NCI-H524 treated with DMSO at 0.1 percent for 48 hours (cell line): ENCODE results near the gene TSPAN9.

Experiments used
- DNase-seq: peaks from one replicate; lab custom pipeline; 2025; lab: John Stamatoyannopoulos, UW

Gene TSPAN9

DNA sequence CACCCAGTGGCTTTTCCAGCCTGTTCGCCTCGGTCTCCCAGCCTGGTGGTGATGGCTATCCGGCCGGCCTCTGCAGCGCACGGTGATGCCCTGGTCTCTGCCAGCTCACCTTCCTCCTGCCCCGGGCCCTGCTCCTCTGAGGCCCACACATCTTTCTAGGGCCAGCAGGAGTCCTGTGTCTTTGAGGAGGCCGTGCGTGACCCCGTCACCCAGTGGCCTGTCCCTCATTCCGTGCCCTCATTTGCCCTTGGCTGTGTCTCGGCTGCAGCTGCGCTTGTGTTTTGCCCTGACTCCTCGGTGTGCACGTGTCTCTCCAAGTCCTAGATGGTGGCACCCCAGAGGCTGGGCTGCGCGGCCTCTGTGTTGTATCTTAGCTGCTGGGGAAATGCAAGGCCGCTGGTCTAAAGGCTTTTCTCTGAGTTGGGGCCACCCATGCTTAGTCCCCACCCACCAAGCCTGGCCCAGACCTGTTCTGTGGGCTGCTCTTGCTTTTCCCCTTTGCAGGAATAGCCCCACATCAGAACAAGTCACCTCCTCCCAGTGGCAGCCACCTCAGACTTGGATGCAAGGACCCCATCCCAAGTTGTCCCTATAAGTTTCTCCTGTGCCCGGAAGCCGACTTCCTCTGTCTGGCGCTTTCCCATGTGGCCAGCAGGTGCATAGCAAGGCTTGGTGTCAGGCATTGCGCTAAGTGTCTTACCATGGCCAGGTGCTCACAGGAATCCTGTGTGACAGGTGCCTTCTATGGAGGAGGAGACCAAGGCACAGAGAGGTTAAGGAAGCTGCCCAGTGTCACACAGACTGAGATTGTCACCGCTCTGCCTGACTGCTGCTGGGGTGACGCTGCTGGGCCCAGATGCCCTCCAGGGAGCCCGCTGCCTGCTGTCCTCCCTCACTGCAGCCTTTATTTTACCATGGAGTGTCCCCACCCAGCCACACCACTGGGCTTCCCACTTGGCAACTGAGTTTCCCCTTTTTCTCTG lies 64.5 kb downstream of the TSPAN9 start:
- no peak for DNase-seq

DNA sequence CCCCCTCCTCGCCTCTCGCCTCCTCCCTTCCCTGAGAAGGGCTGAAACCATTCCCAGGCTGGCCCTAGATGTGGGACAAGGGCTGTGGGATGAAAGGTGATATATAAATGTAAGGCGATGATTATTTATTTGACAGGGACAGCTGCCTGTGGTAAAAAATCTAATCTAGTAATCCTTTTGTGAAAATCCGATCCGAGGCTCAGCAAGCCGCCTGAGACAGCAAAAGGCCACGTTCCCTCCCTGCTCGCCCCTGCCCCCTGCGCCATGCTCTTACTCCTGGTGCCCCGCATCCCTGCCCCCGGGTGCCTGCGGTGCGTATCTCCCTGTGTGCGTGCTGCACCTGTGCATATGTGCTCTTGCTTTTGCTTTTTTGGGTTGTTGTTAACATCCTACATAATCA lies 65.2 kb downstream of the TSPAN9 start:
- no peak for DNase-seq

DNA sequence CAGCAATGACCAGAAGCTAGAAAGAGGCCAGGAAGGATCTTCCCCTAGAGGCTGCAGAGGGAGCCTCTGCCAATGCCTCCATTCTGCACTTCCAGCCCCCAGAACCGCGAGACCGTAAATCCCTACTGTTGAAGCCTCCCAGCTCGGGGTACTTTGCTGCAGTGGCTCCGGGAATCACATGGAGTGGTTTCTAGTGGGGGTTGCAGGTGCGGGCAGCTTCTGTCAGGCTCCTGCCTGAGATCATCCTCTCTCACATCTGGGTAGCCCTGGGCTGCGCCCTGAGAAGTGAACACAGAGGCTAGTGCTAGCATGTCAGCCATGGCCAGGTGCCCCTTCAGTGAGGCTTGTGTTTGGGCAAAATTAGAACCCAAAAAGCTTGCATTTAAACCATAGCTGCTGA lies 67.3 kb downstream of the TSPAN9 start:
- DNase-seq = no peak

DNA sequence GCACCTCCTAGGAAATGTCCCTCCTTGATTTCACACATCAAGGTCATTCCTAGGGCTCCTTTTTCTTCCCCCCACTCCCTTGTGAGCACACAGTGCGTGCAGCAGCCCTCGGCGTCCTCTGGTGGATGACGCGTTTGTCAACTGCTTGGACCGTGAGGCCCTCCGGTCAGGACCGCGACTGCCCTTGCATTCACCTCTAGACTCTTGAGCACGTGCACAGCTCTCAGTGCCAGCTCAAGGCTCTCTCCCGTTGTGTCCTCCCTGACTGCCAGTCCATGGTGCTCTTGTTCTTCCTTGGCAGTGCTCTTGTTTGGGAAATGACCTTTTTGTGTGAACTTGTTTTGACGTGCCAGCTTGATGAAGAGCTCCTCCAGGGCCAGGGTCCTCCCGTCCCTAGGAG lies 67.9 kb downstream of the TSPAN9 start:
- no peak for DNase-seq

DNA sequence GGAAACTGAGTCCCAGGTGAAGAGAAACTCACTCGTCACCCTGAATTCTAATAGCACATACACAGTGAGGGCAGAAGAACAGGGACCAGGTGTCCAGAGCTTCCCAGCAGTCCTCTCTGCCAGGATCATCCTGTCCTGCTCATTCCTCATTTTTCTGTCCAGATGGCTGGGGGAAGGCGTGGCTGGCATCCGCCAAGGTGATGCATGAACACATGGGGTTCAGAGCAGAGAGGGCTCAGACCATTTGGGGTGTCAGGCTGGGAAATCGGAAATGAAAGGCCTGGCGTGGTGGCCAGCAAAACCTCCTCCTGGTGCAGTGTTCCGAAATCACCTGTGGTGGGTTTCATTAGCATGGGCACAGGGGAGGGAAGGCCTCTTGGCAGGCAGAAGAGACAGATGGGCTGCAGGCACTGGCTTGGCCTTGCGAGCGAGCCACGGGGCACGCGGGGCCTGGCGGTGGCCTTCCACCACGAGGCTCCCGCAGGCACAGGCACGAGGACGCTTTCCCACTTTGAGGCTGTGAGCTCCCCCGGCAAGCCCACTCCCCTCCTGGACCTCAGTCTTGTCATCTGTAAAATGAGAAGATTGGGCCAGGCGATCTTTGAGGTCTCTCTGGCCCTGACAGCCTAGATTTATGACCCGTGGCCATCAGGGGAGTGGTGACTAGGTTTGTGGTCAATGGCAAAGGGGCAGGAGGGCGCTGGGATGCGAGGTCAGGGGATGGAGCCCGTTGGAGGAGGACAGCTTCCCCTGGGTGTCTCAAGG lies 68.5 kb downstream of the TSPAN9 start:
- no peak for DNase-seq

DNA sequence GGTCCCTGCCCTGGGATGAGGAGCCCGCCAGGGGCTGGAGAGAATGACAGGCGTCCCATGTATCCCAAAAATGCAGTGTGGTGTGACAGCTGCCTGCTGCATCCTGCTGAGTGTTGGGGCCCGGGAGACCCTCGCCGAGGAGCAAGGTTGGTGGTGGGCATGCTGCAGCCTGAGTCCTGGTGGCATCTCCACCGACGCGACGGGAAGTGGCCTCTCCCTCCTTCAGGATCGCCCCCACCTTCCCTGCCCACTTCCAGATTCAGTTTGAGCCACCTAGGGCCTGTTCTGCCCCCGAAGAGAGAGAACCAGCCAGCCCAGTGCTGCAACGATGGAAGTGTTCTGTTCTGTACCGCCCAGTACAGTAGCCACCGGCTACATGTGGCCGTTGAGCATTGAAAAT lies 70.1 kb downstream of the TSPAN9 start:
- no peak for DNase-seq

DNA sequence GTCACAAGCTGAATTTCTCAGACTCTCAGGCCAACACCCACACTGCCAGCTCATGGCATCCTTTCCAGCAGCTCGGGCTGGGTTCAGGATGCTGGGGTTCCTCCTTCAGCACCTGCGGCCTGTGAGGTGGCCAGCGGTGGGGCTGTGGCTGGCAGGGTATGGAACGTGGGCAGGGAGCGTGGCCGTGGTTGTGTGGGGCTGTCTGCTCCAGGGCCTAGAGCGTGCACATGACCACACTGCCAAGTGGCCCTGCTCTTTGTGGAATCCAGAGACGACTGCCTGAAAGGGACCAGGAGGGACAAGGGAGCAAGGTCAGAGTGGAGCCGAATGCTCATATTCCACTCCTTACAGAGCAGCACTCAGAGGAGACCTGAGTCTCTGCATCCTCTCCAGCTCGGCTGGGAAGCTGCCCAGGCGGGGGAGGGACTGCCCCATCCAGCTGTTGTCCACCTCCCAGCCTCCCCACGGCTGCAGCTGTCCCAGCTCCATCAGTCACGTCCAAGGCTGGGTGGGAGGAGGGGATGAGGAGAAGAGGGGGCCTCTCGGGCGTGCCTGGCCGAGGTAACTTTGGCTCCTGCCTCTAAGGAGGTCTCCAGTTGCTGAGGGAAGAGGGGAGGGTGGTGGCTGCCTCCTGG lies 71.3 kb downstream of the TSPAN9 start:
- no peak for DNase-seq

DNA sequence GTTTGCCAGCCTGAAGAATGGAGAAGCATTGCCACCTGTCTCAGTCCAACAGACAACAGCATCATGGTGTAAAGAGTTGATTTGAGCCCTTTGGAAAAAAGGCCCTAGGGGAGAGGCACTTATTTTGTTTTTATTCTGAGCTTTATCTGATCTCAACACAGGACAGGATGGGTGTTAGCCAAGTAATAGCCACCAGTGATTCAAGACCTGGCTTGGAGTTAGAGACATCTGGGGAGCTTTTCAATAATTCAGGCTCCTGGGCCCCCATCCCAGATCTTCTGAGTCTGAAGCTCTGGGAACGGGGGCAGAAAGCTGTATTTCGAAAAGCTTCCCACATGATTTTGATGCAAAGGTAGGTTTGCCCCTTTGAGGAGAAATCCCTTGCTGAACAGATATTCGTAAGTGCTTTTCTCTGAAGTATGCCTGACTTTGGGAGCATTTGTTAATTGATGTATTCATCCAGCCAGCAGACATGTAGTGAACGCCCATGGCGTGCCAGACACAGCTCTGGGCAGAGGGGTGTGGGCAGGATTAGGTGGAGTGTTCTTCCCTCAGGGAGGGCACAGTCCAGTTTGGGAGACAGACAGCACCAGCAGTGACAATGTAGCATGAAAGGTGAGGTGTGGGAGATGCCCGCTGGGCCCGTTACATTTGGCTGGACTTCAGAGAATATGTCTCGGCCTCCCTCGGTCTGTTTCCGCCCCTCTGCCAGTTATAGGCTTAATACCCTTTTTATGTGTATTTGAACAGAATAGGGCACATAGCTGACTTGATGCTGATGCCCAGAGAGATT lies 72.5 kb downstream of the TSPAN9 start:
- no peak for DNase-seq

DNA sequence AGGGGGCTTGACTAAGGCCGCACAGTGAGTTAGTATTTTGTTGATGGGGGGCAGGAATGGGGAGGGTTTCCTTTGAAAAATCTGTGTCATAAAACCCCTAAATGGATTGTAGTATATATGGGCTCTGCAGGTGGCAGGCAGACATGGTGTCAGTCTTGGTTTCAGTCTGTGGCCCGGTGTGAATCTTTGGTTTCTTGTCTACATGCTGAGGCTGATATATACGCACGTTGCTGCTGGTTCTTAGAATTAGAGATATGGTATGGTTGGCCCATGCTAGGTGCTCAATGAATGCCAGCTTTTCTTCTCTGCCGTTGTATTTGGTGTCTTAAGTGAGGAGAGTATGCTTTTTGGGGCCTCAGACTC lies 73.1 kb downstream of the TSPAN9 start:
- DNase-seq = no peak

DNA sequence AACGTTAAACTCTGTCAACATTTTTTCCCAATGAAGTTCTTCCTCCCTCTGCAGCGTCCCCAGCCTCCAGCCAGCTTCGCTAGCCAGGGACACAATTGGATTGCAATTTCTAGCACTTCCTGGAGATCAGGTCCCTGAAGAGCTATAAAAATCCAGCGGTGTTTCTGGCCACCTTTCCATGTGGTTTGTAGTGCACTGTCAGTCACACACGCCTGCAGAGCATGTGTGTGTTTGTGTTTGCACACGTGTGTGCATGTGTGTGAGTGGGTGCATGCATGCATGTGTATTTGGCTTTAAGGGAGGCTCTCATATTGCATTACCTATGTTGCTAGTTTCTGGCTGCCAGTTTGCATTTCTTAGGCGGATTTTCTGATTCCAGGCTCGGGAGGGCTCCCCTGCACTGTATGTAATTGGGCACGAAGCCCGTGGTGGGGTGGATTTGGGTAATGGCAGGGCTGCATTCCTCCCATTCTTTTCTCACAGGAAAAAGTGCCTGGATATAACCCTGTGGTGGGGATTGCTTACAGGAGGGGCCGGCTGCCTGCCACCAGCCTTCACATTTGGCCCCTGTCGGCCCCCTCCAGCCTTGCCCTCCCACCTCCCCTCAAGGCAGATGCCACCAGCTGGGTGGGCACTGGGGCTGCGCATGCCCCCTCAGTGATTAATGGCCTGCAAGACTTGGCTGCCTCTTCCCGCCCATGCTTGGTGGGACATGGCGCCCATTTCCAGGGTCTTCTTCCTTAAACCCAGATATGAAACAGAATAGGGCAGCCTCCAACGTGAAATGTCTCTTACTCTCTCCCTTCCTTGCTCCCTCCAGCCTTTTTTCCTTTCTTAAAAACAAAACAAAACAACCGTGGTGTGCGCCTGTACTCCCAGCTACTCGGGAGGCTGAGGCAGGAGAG lies 74.0 kb downstream of the TSPAN9 start:
- no peak for DNase-seq

DNA sequence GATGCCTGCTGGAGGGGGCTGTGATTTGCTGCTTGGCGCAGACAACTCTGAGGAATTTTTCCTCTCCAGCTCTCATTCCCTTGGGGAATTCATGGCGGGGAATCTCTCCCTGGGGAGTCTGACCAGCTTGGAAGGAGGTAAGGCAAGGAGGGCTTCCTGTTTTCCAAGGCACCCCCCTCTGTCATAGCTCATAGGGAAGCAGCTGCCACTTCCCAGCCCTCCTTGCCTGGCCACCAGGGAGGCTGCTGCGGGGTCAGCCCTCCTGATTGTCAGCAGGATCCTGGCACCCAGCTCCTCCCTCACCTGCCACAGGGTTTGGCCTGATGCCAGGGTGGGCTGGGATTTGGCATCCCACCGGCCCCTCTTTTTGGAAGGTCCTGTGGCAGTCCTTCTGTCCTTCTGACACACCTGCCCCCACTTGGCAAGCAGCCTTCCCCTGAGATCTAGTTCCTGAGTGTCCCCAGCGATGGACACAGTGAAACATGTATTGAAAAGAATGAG lies 74.9 kb downstream of the TSPAN9 start:
- no peak for DNase-seq

DNA sequence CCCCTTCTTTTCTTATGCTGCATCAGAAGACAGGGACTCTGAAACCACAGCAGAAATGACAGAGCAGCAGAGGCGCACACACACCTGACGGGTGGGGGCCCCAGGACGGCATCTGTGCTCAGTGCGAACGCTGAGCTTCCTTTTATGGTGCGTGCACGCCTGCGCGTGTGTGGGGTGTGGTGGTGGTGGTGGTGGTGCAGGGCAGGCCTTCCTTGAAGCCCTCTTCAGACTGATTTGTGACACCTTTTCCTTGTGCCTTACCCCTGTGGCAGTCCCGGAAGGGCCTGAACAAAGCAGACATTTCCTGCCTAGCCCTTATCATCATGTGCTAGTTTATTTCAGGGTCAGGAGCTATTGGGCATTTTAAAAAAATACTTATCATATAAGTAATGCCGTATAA lies 75.7 kb downstream of the TSPAN9 start:
- DNase-seq = no peak

DNA sequence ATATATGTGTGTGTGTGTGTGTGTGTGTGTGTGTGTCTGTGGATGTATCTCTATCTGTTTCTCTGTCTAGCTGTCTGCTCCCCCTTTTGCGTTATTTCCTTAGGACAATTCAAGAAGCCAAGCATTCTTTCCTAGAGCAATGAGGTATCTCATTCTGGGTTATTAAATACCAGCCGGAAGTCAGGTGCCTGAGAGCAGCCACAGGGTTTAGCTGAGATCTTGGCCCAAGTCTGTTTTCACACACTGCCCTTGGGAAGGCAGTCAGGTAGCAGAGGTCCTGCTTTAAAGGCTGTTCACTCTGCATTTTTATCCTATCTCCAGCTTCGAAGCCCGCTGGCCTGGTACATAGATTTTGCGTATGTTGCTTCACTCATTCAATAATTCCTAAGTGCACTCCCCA lies 76.8 kb downstream of the TSPAN9 start:
- DNase-seq = no peak

DNA sequence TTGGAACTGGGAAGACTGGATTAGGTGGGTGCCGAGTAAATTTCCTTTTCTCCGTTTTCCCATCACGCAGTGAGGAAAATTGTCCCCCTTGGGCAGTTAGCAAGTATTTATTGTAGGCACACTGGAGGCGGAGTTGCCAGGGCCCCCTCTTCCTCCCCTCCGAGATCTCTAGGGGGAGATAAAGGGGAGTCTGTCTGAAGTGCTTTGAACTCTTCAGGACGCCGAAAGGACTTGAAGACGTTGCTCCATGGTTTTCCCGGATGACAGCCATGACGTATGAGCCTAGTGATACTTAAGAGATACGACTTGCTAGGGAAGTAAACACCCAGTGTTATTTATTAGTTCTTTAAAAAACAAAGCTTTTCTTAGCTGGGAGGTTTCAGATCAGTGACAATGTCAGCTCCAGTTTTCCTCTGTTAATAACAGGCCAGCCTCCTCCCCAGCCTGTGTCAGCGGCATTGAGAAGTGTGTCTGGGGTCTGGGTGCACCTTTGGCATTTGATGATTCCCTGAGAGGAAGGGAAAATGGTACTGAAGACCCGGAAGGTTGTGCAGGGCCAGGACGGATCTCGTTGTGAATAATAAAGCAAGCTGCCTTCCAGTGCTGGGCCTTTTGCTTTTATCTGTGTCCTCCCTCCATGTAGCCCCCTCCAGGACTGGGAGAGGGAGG lies 78.7 kb downstream of the TSPAN9 start:
- no peak for DNase-seq

DNA sequence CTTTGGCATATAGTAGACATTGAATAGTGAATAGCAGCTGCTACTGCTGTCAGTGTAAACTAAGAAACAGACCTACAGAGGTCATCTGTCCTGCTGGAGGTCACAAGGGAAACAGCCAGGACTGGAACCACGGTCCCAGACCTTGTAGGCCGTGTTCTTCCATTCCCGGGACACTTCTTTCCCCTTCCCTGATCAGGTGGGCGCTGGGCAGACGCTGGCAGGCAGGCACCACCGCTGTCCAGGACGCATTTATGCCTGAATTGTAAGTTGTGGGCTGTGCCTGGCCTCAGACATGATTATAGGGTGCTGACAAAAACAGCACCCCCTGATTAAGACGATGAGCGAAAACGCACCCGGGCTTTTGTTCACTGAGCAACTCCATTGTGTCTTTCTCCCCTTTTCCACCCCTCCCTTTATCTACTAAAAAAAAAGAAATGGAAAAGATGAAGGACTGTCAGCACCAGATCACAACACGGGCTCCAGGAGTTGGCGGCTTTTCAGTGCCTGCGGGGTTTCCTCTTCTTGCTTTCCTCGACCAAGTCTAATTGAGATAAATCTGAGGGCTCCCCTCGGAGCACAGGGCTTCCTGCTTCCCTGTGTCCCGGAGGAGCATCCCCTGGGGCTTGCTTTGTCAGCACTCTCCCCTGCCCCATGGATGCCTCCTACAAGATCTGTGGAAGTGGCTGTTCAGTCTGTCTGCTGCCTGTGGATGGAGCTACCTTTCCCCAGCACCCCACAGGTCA lies 80.6 kb downstream of the TSPAN9 start:
- no peak for DNase-seq

DNA sequence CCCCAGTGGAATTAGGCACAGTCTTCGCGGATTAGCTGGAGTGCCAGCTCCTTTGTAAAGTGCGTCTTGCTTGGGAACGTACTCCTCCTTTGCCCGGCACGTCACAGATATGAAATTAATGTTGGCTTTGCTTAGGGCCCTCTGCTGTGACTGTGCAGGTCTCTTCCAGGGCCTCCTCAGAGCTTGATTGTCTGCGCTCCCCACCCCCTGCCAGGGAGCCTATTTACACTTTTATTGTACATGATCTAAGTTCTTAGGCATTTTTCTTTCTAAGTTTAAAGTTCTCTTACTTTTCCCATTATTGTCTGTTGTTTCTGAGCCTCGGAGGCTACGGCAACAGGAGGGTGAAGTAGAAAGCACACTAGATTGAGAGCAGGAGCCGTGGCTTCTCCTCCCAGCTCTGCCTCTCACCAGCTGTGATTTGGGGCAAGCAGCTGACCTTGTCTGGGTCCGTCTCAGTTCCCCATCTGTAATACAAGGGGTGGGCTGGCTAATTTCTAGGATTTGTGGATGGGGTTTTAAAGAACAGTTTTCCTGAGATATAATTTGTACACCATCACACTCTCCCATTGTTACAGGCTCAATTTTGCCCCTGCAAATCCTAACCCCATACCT lies 81.8 kb downstream of the TSPAN9 start:
- DNase-seq = no peak

DNA sequence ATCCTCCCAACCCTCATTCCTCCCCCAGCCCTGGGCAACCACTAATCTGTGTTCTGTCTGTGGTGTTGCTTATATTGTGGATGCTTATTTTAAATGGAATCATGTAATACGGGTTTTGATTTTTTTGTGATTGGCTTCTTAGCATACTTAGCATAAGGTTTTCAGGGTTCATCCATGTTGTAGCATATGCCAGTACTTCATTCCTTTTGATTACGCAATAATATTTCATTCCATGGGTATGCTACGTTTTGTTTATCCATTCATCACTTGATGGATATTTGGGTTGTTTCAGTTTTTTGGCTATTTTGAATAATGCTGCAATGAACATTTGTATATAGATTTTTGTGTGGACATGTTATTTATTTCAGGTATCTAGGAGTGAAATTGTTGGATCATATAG lies 82.9 kb downstream of the TSPAN9 start:
- no peak for DNase-seq

DNA sequence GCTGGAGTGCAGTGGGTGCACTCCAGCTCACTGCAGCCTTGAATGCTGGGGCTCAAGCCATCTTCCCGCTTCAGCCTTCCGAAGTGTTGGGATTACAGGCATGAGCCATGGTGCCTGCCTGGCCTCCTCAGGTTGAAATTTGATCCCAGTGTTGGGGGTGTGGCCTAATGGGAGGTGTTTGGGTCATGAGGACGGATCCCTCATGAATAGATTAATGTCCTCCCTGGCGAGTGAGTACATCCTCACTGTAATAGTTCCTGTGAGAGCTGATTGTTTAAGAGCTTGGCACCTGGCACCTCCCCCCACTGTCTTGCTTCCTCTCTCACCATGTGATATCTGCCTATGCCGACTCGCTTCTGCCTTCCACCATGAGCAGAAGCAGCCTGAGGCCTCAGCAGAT lies 84.7 kb downstream of the TSPAN9 start:
- no peak for DNase-seq

DNA sequence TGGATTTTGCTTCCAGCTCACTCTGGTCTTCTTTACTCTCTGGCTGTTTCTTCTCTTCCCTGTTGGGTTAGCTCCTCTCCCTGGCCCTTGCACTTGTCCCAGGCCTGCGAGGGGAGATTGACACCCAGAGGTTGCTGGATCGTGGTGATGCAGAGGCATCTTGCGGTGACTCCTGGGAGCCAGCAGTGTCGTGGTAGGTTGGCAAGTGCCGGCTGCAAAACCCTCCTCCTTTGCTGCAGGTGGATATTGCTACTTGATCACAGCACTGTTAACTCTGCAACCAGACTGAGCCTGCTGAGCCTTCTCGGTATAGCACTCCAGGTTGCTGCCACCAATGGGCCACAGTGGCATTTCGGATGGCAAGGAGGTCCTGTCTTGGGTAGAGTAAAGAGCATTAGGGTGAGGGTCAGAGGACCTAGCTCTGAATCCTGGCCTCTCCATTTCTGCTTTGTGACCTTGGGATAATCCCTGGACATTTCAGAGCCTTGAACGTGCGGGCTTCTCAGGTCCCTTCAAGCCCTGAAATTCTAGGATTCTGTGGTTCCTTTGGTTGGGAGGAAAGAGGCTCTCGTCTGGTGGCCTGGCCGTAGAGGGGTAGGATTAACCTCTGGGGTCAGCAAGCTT lies 87.4 kb downstream of the TSPAN9 start:
- no peak for DNase-seq
